ENCODE data around the gene MT1A. TPM values are rescaled to one million over a fixed set of nuclear protein-coding genes. Genes with fewer than 3 reads are reported as not detected.

The MT1A gene
- 22.0 to 34.8 TPM (median 26.9 TPM) in 5 replicates for total RNA-seq (2022; extraction: Qiagen RNA extraction)

DNA sequence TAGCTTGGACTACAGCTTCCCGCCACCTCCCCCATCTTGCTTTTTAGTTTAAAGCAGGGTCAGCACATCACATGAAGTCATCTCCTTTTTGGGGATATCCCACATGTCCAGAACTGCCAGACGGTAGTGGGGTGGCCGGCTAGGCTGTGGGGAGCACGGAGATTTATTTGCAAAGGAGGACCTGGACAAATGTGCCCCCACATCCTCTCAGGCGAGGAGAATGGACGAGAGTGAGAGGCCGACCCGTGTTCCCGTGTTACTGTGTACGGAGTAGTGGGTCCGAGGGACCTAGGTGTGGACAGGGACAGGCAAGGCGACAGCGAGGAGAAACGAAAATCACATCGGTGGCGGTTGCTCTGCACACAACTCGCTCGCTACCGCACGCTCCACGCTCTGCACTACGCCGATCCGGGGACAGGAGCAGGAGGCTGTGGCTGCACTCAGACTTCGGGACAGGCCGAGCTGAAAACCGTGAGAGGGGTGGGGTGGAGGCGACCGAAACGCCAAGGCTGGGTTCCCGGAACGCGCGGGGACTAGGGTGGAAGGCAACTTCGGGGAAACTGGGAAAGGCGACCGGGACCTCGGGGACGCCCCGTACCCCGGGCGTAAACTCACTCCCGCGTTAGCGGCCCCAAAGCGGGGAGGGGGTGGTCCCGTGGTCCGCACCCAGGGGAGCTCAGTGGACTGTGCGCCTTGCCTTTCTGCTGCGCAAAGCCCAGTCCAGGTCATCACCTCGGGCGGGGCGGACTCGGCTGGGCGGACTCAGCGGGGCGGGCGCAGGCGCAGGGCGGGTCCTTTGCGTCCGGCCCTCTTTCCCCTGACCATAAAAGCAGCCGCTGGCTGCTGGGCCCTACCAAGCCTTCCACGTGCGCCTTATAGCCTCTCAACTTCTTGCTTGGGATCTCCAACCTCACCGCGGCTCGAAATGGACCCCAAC lies at the start of gene MT1A:
MT1A (plus strand) TSS at position 853 of the 937 bp plus-strand sequence; CDS start at position 926, 73 bp downstream.

DNA sequence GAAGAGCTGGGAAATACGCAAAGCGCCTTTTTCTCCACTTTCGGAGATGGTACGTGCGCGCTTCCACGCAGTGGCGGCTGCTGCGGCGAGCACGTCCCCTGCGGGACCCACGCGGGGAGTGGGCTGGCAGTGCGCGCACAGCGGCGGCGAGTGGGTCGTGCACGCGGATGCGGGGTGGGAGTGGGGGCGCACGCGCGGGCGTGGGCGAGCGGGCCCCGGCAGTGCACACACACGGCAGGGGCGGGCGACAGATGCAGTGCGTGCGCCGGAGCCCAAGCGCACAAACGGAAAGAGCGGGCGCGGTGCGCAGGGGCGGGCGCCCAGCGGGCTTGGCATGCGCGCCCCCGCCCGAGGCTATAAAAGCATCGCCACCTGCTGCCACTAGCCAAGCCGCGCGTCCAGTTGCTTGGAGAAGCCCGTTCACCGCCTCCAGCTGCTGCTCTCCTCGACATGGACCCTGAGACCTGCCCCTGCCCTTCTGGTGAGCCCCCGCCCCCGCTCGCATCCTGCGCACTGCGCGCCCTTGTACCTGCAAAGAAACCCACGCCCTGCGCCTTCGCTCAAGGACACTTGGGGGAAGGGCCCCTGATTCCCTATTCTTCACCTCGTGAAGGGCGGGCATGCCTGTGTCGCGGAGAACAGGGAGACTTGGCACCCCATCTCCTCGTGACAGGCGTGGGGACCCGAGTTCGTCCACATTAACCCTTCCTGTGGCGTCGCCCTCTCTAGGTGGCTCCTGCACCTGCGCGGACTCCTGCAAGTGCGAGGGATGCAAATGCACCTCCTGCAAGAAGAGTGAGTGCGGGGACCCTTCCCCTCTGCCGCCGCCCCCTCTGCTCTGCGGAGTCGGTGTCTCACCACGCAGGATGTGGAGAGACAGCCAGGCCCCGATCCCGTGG lies 49.1 kb upstream of the MT1A start, which contains the start of gene MT3:
MT3 (plus strand) TSS at position 388 of the 899 bp plus-strand sequence; CDS start at position 451, 63 bp downstream.

DNA sequence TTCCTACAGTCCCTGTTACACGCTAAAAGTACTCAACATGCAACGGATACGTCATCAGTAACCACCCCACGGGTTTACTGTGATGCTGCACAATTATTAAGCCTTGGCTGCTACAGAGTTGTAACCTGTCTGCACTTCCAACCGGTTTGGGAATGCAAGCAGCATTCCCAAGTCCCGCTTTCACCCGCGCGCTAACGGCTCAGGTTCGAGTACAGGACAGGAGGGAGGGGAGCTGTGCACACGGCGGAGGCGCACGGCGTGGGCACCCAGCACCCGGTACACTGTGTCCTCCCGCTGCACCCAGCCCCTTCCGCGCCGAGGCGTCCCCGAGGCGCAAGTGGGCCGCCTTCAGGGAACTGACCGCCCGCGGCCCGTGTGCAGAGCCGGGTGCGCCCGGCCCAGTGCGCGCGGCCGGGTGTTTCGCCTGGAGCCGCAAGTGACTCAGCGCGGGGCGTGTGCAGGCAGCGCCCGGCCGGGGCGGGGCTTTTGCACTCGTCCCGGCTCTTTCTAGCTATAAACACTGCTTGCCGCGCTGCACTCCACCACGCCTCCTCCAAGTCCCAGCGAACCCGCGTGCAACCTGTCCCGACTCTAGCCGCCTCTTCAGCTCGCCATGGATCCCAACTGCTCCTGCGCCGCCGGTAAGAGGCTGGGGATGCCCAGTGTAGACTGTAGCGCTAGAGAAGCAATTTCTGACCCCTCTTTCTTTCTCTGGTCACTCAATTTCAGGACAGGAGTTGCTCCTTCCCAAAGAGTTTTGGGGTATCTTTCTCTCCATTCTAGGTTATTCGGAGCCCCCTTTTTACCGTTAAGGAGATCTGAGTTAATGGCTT lies 30.2 kb upstream of the MT1A start, which contains the start of gene MT2A:
MT2A (plus strand) TSS at position 542 of the 833 bp plus-strand sequence; CDS start at position 614, 72 bp downstream.

DNA sequence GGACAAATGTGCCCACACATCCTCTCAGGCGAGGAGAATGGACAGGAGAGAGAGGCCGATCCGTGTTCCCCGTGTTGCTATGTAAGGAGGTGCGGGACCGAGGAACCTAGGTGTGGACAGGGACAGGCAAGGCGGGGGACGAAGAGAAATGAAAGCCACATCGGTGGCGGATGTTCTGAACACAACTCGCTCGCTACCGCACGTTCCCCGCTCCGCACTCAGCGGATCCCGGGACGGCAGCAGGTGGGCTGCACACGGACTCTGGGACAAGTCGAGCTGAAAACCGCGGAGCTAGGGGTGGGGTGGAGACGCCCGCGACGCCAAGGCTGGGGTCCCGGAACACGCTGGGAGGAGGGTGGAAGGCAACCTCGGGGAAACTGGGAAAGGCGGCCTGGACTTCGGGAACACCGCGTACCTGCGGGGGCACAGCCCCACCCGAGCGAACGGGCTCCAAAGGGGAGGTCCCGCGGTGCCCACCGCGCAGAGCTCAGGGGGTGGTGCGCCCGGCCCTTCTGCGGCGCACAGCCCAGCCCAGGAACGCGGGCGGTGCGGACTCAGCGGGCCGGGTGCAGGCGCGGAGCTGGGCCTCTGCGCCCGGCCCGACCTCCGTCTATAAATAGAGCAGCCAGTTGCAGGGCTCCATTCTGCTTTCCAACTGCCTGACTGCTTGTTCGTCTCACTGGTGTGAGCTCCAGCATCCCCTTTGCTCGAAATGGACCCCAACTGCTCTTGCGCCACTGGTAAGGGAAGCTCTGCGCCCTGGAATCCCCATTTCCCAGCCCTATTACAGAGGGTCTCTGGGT lies 13.1 kb upstream of the MT1A start, which contains the start of gene MT1E:
MT1E (plus strand) TSS at position 642 of the 803 bp plus-strand sequence; CDS start at position 713, 71 bp downstream.

DNA sequence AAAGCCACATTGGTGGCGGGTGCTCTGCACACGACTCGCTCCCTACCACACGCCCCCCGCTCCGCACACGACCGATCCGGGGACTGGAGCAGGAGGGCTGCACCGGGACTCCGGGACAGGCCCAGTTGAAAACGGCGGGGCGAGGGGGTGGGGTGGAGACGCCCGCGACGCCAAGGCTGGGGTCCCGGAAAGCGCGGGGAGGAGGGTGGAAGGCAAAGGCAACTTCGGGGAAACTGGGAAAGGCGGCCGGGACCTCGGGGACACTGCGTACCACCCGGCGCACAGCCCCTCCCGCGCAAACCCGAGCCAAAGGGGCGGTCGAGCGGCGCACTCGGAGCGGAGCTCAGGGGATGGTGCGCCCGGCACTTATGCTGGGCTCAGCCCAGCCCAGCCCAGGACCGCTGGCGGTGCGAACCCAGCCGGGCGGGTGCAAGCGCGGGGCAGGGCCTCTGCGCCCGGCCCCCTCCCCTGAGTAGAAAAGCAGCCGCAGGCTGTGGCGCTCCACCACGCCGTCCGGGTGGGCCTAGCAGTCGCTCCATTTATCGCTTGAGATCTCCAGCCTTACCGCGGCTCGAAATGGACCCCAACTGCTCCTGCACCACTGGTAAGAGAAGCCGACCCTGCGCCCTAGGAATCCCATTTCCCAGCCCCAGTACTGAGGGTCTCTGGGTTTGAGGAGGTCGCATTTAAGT lies 6.2 kb upstream of the MT1A start, which contains the start of gene MT1M:
MT1M (plus strand) TSS at position 504 of the 692 bp plus-strand sequence; CDS start at position 577, 73 bp downstream.

DNA sequence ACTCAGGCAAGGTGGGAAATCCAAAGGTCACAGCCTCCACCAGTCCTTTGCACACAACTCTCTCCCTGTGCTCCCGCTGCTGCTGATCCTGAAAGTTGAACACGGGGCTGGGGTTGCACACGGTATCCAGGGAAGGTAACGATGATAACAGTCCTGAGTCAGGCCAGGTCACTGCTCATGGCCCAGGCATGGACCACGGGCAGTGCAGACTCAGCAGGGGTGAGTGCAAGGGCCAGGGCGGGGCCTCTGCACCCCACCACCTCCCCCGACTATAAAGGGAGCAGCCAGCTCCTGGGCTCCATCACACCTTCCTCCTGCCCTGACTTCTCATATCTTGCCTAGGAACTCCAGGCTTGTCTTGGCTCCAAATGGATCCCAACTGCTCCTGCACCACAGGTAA lies 13.1 kb downstream of the MT1A start, which contains the start of gene MT1B:
MT1B (plus strand) TSS at position 301 of the 400 bp plus-strand sequence; CDS start at position 369, 68 bp downstream.

DNA sequence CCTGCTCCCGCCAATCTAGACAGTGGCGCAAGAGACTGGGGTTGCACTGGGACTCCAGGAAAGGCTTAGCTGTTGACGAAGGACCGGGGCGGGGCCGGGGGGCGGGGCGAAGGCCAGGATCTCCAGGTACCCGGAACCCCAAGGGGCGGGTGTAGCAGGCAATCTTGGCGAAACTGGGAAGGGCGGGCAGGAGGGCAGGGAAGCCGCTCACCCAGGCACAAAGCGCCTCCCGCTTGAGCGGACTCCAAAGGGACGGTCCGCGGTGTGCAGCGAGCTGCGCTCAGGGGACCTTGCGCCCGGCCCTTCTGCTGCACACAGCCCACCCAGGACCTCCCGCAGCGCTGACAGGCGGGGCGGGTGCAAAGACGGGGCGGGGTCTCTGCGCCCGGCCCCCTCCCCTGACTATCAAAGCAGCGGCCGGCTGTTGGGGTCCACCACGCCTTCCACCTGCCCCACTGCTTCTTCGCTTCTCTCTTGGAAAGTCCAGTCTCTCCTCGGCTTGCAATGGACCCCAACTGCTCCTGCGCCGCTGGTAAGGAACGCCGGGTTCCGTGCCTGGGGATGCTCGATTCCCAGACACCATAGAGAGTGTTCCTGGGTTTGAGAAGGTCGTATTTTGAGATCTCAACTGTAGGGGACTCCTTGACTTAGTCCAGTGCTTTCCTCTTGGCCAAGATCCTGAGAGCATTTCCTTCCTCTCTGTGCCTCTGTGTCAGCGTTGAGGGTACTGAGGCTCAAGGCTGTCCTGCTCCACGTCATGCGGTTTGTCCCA lies 19.3 kb downstream of the MT1A start, which contains the start of gene MT1F:
MT1F (plus strand) TSS at position 405 of the 772 bp plus-strand sequence; CDS start at position 505, 100 bp downstream.

DNA sequence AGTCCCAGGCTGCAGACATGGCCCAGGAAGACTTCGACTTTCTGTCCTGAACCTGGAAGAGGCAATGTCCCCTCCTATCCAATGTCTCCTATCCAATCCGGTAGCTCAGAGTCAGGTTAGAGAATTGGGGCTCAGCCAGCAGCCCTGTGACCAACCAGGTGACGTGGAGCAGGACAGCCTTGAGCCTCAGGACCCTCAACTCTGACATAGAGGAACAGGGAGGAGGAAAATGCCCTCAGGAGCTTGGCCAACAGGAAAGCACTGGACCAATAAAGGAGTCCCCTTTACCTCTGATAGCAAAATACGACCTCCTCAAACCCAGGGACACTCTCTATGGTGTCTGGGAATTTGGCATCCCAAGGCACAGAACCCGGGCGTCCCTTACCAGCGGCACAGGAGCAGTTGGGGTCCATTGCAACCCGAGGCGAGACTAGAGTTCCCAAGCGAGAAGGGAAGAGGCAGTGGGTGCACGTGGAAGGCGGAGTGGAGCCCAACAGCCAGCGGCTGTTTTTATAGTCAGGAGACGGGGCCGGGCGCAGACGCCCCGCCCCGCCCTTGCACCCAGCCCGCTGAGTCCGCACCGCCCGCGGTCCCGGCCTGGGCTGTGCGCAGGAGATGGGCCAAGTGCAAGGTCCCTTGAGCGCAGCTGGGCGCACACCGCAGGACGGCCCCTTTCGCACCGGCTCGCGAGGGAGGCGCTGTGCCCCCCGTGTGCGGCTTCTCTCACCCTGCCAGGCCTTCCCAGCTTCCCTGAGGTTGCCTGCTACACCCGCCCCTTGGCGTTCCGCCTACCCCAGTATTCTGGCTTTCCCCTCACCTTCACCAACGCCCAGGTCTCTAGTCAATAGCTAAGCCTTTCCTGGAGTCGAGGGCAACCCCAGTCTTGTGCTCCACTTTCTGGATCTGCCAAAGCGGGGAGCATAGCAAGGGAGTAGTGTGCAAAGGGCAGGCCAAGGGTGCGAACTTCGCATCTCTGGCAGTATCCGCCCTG lies 29.4 kb downstream of the MT1A start, which contains the start of gene MT1G:
MT1G (minus strand) TSS at position 485 of the 991 bp plus-strand sequence; CDS start at position 413, 72 bp downstream.

DNA sequence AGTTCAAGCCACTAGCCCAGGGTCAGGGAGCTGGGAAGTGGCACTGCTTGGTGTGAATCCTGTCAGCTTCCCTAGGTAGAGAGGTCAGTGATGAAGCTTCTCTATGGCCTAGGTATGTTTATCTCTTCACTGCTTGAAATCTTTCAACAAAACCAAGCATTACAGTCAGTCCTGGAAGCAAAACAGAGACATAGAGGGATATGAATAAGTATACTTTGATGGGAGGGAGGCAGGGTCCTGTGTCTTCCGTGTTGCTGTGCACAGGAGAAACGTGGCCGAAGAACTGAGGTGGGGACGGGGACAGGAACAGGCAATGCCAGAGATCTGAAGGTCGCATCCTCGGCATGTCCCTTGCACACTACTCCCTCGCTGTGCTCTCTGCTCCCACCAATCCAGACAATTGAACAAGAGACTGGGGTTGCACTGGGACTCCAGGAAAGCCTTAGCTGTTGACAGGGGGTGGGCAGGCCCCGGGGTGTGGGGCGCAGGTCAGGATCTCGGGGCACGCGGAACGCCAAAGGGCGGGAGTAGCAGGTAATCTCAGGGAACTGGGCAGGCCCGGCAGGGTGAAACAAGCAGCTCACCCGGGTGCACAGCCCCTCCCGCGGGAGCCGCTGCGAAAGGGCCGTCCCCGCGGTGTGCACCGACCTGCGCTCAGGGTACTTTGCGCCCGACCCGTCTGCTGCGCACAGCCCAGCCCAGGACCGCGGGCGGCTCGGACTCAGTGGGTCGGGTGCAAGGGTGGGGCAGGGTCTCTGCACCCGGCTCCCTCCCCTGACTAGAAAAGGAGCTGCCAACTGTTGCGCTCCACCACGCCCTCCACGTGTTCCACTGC lies 30.8 kb downstream of the MT1A start, which contains the start of gene MT1H:
MT1H (plus strand) TSS at position 810 of the 835 bp plus-strand sequence. CDS start 71 bp downstream, outside the sequence.

DNA sequence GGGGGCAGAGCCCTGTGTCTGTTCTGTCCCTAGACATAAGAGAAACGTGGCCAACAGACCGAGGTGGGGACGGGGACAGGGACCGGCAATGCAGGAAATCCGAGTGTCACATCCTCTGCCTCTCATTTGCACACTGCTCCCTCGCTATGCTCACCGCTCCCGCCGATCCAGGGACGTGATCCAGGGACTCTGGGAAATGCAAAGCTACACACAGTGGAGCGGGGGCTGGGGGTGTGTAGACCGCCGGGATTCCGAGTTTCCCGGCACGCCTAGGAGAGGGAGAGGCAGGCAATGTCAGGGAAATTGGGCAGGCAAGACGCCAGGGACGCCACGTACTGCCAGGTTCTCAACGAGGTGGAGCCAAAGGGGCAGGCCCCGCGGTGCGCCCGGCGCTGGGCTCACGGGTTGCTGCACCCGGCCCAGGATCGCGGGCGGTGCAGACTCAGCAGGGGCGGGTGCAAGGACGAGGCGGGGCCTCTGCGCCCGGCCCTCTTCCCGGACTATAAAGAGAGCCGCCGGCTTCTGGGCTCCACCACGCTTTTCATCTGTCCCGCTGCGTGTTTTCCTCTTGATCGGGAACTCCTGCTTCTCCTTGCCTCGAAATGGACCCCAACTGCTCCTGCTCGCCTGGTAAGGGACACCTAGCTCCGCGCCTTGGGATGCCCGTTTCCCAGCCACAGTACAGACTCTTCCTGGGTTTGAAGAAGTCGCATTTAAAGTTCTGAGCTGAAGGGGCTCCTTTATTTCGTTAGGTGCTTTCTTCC lies 43.7 kb downstream of the MT1A start, which contains the start of gene MT1X:
MT1X (plus strand) TSS at position 532 of the 764 bp plus-strand sequence; CDS start at position 603, 71 bp downstream.

Other genes starting within 250 kb of the MT1A start
- gene AMFR, start 213.1 kb upstream of the MT1A start, total RNA-seq (2022; extraction: Qiagen RNA extraction), result 59.0 to 73.2 TPM (median 68.4 TPM) in 5 replicates
- 104 to 118 TPM (median 113 TPM) in 5 replicates for gene NUDT21, start 187.3 kb upstream of the MT1A start, total RNA-seq (2022; extraction: Qiagen RNA extraction)
- 70.9 to 127 TPM (median 82.1 TPM) in 5 replicates for gene OGFOD1, start 187.1 kb upstream of the MT1A start, total RNA-seq (2022; extraction: Qiagen RNA extraction)
- 19.6 to 30.5 TPM (median 22.5 TPM) in 5 replicates for gene BBS2, start 118.6 kb upstream of the MT1A start, total RNA-seq (2022; extraction: Qiagen RNA extraction)
- gene MT4, start 73.6 kb upstream of the MT1A start, total RNA-seq (2022; extraction: Qiagen RNA extraction), result not detected in 5 replicates
- 0.58 to 0.88 TPM (median 0.67 TPM) in 5 replicates for gene MT3, start 49.1 kb upstream of the MT1A start, total RNA-seq (2022; extraction: Qiagen RNA extraction)
- 1,747 to 3,145 TPM (median 2,510 TPM) in 5 replicates for gene MT2A, start 30.1 kb upstream of the MT1A start, total RNA-seq (2022; extraction: Qiagen RNA extraction)
- gene MT1E, start 12.9 kb upstream of the MT1A start, total RNA-seq (2022; extraction: Qiagen RNA extraction), result 0.13 to 0.17 TPM in 2 of 5 replicates, not detected in the others
- gene MT1M, start 6.0 kb upstream of the MT1A start, total RNA-seq (2022; extraction: Qiagen RNA extraction), result 0.32 TPM in 1 of 5 replicates, not detected in the others
- 0.53 to 0.73 TPM (median 0.66 TPM) in 3 of 5 replicates, not detected in the others for gene MT1B, start 13.2 kb downstream of the MT1A start, total RNA-seq (2022; extraction: Qiagen RNA extraction)
- 17.7 to 28.2 TPM (median 18.4 TPM) in 5 replicates for gene MT1F, start 19.3 kb downstream of the MT1A start, total RNA-seq (2022; extraction: Qiagen RNA extraction)
- gene MT1G, start 29.4 kb downstream of the MT1A start, total RNA-seq (2022; extraction: Qiagen RNA extraction), result not detected in 5 replicates
- gene MT1H, start 31.1 kb downstream of the MT1A start, total RNA-seq (2022; extraction: Qiagen RNA extraction), result not detected in 5 replicates
- gene MT1X, start 43.8 kb downstream of the MT1A start, total RNA-seq (2022; extraction: Qiagen RNA extraction), result 557 to 892 TPM (median 709 TPM) in 5 replicates
- gene NUP93, start 91.5 kb downstream of the MT1A start, total RNA-seq (2022; extraction: Qiagen RNA extraction), result 93.5 to 107 TPM (median 99.5 TPM) in 5 replicates
- 0.10 TPM in 1 of 5 replicates, not detected in the others for gene SLC12A3, start 226.5 kb downstream of the MT1A start, total RNA-seq (2022; extraction: Qiagen RNA extraction)

Data from A549 treated with Hydrocortisone at 1 μM for 4 hours (cell line).